Dermis microvascular lymphatic vessel endothelial cell (primary cell): ENCODE data around the gene SEC22B. TPM values are rescaled to one million over a fixed set of nuclear protein-coding genes. Genes with fewer than 3 reads are reported as not detected.
"Not testable (repeated sequence)": the region's sequence is repeated elsewhere in the genome, so short reads cannot be mapped to it uniquely, and the experiment has no call there.

Source experiments
- DNase-seq, 2 donors: peaks; one replicate each; pipeline versions ENCODE4 v3.0.0 to v3.0.0-alpha.2; 2010; ENCODE audit warnings: low read depth in 2 of 2
- total RNA-seq: library from RNA; depleted of rRNA; stranded (reverse); fragments of >200 nt; gene quantifications from 2 replicates; pipeline ENCODE4 v1.2.1, GENCODE V29; 2014

Gene SEC22B
- total RNA-seq, 1 donor from 2014 or later = 20.4 TPM

- DNase-seq = not testable (repeated sequence)
Measured at GRCh38 chr1:120117371-120118177, 58.7 kb downstream of the SEC22B start.

GRCh38 chr1:120116094-120116493, 60.2 kb downstream of the SEC22B start:
- not testable (repeated sequence) for DNase-seq

DNA sequence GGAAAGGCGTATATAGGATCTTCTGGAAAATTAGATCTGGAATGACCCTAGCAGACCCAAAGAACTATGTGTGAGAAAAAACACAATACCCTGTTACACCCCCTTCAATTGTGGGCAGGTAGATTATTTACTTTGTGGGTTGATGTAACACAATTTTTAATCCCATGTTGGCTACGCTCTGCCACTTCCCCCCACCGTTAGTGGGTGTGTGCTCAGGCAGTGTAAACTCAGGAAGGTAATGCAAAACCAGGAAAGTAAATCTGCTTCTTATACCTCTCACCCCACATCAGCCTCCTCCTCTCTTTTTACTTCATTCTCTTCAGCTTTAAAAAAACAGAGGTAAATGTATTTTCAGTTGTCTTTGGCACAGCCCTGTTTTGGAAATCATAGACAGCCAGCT, 63.2 kb downstream of the SEC22B start:
- DNase-seq = not testable (repeated sequence)

- DNase-seq = not testable (repeated sequence)
Measured at GRCh38 chr1:120112212-120112611, 64.1 kb downstream of the SEC22B start.

- DNase-seq = not testable (repeated sequence)
Measured at GRCh38 chr1:120111771-120112170, 64.5 kb downstream of the SEC22B start.

DNA sequence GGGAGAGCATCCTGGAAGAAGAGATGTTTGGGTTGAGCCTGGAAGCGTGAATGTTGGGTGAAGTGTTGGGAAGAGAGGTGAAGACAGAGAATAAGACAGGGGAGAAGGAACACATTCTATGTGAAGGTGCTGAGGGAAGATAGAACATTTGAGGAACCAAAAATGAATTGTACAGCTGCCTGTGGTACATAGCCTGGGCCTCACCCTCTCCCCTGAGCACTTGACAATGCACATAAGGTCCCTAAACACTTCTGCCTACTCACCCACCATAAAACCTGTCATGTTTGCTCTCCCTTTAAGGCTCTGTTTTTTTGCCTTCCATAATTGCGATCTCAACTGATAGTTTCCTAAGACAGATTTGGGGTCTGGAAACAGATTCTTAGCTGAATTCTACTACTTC, 65.3 kb downstream of the SEC22B start:
- DNase-seq = not testable (repeated sequence)

GRCh38 chr1:120109656-120110055, 66.7 kb downstream of the SEC22B start:
- DNase-seq = not testable (repeated sequence)

- not testable (repeated sequence) for DNase-seq
Measured at GRCh38 chr1:120109180-120109579, 67.1 kb downstream of the SEC22B start.

GRCh38 chr1:120105288-120105687, 71.0 kb downstream of the SEC22B start:
- DNase-seq = not testable (repeated sequence)

- DNase-seq = not testable (repeated sequence)
Measured at GRCh38 chr1:120103768-120104167, 72.6 kb downstream of the SEC22B start.

DNA sequence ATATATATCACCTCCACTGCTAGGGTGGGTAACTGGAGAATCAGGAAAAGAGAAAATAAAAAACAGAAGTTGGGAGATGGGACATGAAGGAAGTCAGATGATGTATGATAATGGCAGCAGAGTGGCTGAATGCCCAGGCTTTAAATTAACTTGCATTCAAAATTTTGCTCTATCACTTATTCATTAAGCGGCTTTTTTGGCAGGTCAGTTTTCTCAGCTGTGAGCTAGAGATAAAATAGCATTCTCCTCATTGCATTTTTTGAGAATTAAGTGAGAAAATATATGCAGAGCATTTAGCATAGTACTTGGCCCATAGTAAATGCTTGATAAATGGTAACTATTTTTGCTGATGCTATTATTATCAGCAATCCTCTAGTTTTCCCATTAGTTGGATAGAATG, 74.7 kb downstream of the SEC22B start:
- not testable (repeated sequence) for DNase-seq

Other genes with a start within 250 kb of the SEC22B start
- gene NOTCH2, start 106.9 kb downstream of the SEC22B start, total RNA-seq = 22.5 and 23.1 TPM in 2 replicates
- 5.5 and 9.2 TPM in 2 replicates for gene NBPF8, start 238.5 kb upstream of the SEC22B start, total RNA-seq